Natural killer cell (primary cell): ENCODE results near the gene TMEM87B. TPM values are rescaled to one million over a fixed set of nuclear protein-coding genes. Genes with fewer than 3 reads are reported as not detected.

Source experiments
- ATAC-seq, 3 donors: fragments of 150-1000 bp in 2 of 3; fragments of 200-7000 bp in 1 of 3; cut with Tn5 transposase; 1 replicate in 1 of 3; 2 replicates in 2 of 3; pipeline ENCODE4 v1.10.0; 2021; ENCODE audit warnings: mild to moderate bottlenecking in 2 of 3, moderate library complexity in 2 of 3
- DNase-seq, 2 donors: peaks; one replicate each; pipeline versions ENCODE4 v3.0.0 to v3.0.0-alpha.2; 2013 to 2021; ENCODE audit warnings: mixed read lengths in 1 of 2
- H3K27ac ChIP-seq: one replicate; pipeline ENCODE4 v1.5.1; 2013; ENCODE audit warnings: mild to moderate bottlenecking, low read length
- H3K27me3 ChIP-seq: one replicate; pipeline ENCODE4 v1.6.1; 2013; ENCODE audit warnings: low read length; ENCODE audit not compliant: control insufficient read depth, insufficient read depth
- H3K36me3 ChIP-seq: one replicate; pipeline ENCODE4 v1.6.1; 2013; ENCODE audit warnings: low read length; ENCODE audit not compliant: control insufficient read depth, insufficient read depth
- H3K4me1 ChIP-seq: one replicate; pipeline ENCODE4 v1.6.1; 2013; ENCODE audit warnings: low read length; ENCODE audit not compliant: control insufficient read depth, insufficient read depth
- H3K4me3 ChIP-seq: one replicate; pipeline ENCODE4 v1.5.1; 2013; ENCODE audit warnings: low read length
- H3K9me3 ChIP-seq: one replicate; pipeline ENCODE4 v1.6.1; 2013; ENCODE audit warnings: low read length; ENCODE audit not compliant: control insufficient read depth, insufficient read depth
- H3K27ac Mint-ChIP-seq, 2 donors: one replicate each; pipeline ENCODE4 v1.8.0; 2022; ENCODE audit warnings: mild to moderate bottlenecking in 2 of 2, mixed read lengths in 2 of 2, moderate library complexity in 1 of 2
- H3K27me3 Mint-ChIP-seq, 2 donors: one replicate each; pipeline ENCODE4 v1.8.0; 2022; ENCODE audit warnings: low read depth in 2 of 2, mixed read lengths in 2 of 2
- H3K36me3 Mint-ChIP-seq: one replicate; pipeline ENCODE4 v1.8.0; 2022; ENCODE audit warnings: mixed read lengths
- H3K4me1 Mint-ChIP-seq, 2 donors: one replicate each; pipeline ENCODE4 v1.8.0; 2022; ENCODE audit warnings: mixed read lengths in 2 of 2
- H3K4me3 Mint-ChIP-seq: one replicate; pipeline ENCODE4 v1.8.0; 2022; ENCODE audit warnings: mild to moderate bottlenecking, moderate library complexity, mixed read lengths
- H3K9me3 Mint-ChIP-seq, 2 donors: one replicate each; pipeline ENCODE4 v1.8.0; 2022; ENCODE audit warnings: mixed read lengths in 2 of 2
- CTCF ChIP-seq: fragments of 200-600 bp; IDR thresholded peaks from one replicate; pipeline ENCODE4 v1.8.0; 2022; ENCODE audit warnings: antibody characterized with exemption
- WGBS: methylation state at CpG from one replicate; pipeline ENCODE4 v1.1.7; 2013; ENCODE audit warnings: missing lambda C conversion rate; ENCODE audit not compliant: insufficient coverage; 5-methylcytosine and 5-hydroxymethylcytosine counted together
- intact Hi-C: fragments of 100-400 bp; cut with micrococcal nuclease; formaldehyde crosslinking; loops from one replicate; pipeline ENCODE4 v1.14.2; 2022
- total RNA-seq, 4 donors: library from RNA; stranded (reverse); fragments of 120-200 nt in 1 of 4; gene quantifications; one replicate each; pipeline versions ENCODE4 v1.2.3 to v1.2.4, GENCODE V29; 2013 to 2022

TMEM87B gene
- total RNA-seq, 3 donors from 2014 or later (not counting 1 experiment from before 2014, with no cell fraction given), result 9.6 to 15.7 (median 13.6) TPM

GRCh38 chr2:112121682-112122254, 66.7 kb downstream of the TMEM87B start:
- Histone ChIP-seq H3K9me3 (no peaks in the 10 kb centered on the region), H3K36me3 (peaks cover 23% of the 10 kb centered on the region), H3K4me1 (no peaks in the 10 kb centered on the region), H3K4me3 (no peak overlapping the region), H3K27ac (no peak overlapping the region), H3K27me3 (no peaks in the 10 kb centered on the region)
- Mint-ChIP-seq H3K36me3 (peaks cover 8% of the 10 kb centered on the region), H3K27ac (no peak overlapping the region), H3K4me3 (no peak overlapping the region), H3K9me3 (no peaks in the 10 kb centered on the region), H3K4me1 (no peaks in the 10 kb centered on the region), H3K27me3 (no peaks in the 10 kb centered on the region)
- ATAC-seq (peak in 1 of 3 donors; percentile 38), DNase-seq (peak in 1 of 2 donors; percentile 77)
- peak; percentile 64 for TF ChIP-seq CTCF
- intact Hi-C loops, result loop anchor here (10.0 kb wide), 1 partner anchor 313 kb away; the partner anchor contains the start of gene RGPD8

- WGBS, result no CpG with 5 or more reads among the region's 1 CpG
- H3K4me3 Mint-ChIP-seq, result no peak overlapping the region
- H3K27me3 ChIP-seq, result no peaks in the 10 kb centered on the region
- no peak overlapping the region for H3K27ac Mint-ChIP-seq
- DNase-seq (no peak), ATAC-seq (no peak)
- H3K9me3 Mint-ChIP-seq, result no peaks in the 10 kb centered on the region
- H3K36me3 ChIP-seq, result no peaks in the 10 kb centered on the region
- no peak overlapping the region for H3K27ac ChIP-seq
- H3K36me3 Mint-ChIP-seq, result no peaks in the 10 kb centered on the region
- no peak for TF ChIP-seq CTCF
- no peaks in the 10 kb centered on the region for H3K9me3 ChIP-seq
- intact Hi-C loops, result loop anchor here (10.0 kb wide), 1 partner anchor 306 kb away; the partner anchor contains the start of gene RGPD8
- no peak overlapping the region for H3K4me3 ChIP-seq
- H3K4me1 ChIP-seq, result no peaks in the 10 kb centered on the region
- H3K4me1 Mint-ChIP-seq, result no peaks in the 10 kb centered on the region
- H3K27me3 Mint-ChIP-seq, result no peaks in the 10 kb centered on the region
These were observed 74.0 kb downstream of the TMEM87B start for GRCh38 chr2:112129060-112129459.

- no peaks in the 10 kb centered on the region for H3K36me3 Mint-ChIP-seq
- DNase-seq (no peak), ATAC-seq (no peak)
- H3K4me3 Mint-ChIP-seq, result no peak overlapping the region
- H3K4me3 ChIP-seq, result no peak overlapping the region
- H3K9me3 Mint-ChIP-seq, result no peaks in the 10 kb centered on the region
- peaks cover 3% of the 10 kb centered on the region for H3K4me1 ChIP-seq
- no peaks in the 10 kb centered on the region for H3K4me1 Mint-ChIP-seq
- no peak overlapping the region for H3K27ac ChIP-seq
- no peak overlapping the region for H3K27ac Mint-ChIP-seq
- H3K27me3 ChIP-seq, result no peaks in the 10 kb centered on the region
- H3K27me3 Mint-ChIP-seq, result peaks cover 13 to 17% of the 10 kb centered on the region in 2 donors
- intact Hi-C loops, result no loop called here
- no peak for TF ChIP-seq CTCF
- H3K9me3 ChIP-seq, result no peaks in the 10 kb centered on the region
- H3K36me3 ChIP-seq, result no peaks in the 10 kb centered on the region
These were observed 78.3 kb downstream of the TMEM87B start for GRCh38 chr2:112133344-112133743.

GRCh38 chr2:112134120-112134519, 79.1 kb downstream of the TMEM87B start:
- no peaks in the 10 kb centered on the region for H3K36me3 ChIP-seq
- H3K4me1 Mint-ChIP-seq, result no peaks in the 10 kb centered on the region
- no peak overlapping the region for H3K4me3 Mint-ChIP-seq
- H3K27ac ChIP-seq, result no peak overlapping the region
- H3K27me3 ChIP-seq, result no peaks in the 10 kb centered on the region
- ATAC-seq (no peak), DNase-seq (no peak)
- H3K4me3 ChIP-seq, result no peak overlapping the region
- H3K9me3 ChIP-seq, result no peaks in the 10 kb centered on the region
- 90% methylated on average over 3 of the region's 4 CpGs for WGBS
- H3K9me3 Mint-ChIP-seq, result no peaks in the 10 kb centered on the region
- TF ChIP-seq CTCF, result no peak
- peaks cover 13 to 17% of the 10 kb centered on the region in 2 donors for H3K27me3 Mint-ChIP-seq
- H3K27ac Mint-ChIP-seq, result no peak overlapping the region
- peaks cover 8% of the 10 kb centered on the region for H3K4me1 ChIP-seq
- H3K36me3 Mint-ChIP-seq, result no peaks in the 10 kb centered on the region
- intact Hi-C loops, result no loop called here
